Stimulated activated CD8-positive, alpha-beta memory T cell treated with anti-CD3 and anti-CD28 coated beads, Interleukin-7, amount 100 ng/mL, for 24 hours (primary cell): ENCODE results near the gene KREMEN1.
"Not testable (repeated sequence)": the region's sequence is repeated elsewhere in the genome, so short reads cannot be mapped to it uniquely, and the experiment has no call there.

Experiments used
- DNase-seq: peaks from one replicate; pipeline ENCODE4 v3.0.0-alpha.2; 2020; ENCODE audit warnings: low read depth

Gene KREMEN1, protein sequence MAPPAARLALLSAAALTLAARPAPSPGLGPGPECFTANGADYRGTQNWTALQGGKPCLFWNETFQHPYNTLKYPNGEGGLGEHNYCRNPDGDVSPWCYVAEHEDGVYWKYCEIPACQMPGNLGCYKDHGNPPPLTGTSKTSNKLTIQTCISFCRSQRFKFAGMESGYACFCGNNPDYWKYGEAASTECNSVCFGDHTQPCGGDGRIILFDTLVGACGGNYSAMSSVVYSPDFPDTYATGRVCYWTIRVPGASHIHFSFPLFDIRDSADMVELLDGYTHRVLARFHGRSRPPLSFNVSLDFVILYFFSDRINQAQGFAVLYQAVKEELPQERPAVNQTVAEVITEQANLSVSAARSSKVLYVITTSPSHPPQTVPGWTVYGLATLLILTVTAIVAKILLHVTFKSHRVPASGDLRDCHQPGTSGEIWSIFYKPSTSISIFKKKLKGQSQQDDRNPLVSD

DNA sequence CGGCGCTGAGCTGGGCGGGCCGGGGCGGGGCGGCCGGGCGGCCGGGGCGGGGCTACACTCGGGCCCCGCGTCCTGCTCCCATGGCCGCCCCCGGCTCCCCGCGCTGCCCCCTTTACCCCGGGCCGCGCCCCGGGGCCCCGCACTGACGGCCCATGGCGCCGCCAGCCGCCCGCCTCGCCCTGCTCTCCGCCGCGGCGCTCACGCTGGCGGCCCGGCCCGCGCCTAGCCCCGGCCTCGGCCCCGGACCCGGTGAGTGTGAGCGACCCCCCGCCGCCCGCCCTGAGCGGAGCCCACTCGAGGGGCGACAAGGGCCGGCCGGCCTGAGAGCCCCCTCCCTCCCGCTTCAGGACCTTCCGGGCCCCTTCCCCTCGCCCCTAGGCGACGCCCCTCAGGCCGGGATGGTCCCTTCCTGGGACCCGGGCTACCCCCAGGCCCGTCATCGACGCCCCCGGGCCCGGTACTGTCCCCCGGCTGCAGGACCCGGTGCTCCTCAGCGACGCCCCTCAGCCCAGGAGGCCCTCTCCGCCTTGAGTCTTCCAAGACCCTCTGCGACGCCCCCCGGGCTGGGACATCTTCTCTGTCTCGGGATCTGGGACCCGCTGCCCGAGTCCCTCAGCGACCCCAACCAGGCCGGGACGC is at the start of gene KREMEN1:
Gene KREMEN1 (plus strand): TSS at position 57 of the 639 bp plus-strand sequence. CDS start 96 bp downstream, at position 153.
- DNase-seq, result no peak

DNA sequence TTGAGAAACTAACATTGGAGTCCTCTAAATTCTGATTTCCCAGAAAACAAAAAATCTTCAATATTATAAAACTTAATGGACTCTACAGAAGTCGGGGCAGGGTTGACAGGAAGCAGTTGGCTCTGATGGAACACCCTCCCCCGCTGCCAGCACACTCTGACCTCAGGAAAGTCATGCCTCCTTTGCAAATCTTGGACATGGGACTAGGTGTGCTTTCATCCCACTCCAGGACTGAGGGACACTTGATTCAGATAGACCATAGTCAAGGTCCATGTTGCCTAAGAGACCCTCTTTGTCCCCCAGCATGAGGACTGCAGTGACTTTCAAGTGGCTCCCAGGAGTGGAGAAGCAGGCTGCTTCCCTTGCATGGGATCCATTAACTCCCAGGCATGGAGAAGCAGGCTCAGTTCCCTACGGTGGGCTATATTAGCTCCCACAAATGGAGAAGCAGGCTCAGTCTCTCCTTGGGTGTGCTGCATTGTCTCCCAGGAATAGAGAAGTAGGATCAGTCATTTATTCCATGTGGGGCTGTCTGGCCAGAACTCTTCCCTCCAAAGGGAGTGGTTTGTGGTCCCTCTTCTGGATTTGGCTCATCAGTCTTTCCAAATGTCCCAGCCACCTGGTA is 49.6 kb upstream of the KREMEN1 start:
- DNase-seq, result no peak

DNA sequence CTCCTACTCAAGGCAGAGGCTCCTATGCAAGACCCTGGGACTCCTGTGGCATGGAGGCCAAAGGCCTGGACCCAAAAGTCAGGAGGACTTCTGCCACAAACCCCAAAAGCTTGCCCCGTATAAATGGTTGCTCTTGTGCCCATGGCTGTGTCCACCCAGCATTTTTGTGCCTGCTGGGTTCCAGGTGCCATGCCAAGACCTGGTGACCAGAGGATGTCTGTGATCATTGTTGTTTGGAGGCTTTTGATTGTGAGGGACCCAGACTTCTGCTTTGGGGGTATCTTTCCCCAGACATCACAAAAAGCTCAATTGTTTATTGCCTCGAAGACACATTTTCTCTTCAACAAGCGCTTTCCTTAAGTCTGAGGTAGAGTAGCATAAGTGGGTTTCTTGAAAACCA is 46.3 kb upstream of the KREMEN1 start:
- DNase-seq, result no peak

DNA sequence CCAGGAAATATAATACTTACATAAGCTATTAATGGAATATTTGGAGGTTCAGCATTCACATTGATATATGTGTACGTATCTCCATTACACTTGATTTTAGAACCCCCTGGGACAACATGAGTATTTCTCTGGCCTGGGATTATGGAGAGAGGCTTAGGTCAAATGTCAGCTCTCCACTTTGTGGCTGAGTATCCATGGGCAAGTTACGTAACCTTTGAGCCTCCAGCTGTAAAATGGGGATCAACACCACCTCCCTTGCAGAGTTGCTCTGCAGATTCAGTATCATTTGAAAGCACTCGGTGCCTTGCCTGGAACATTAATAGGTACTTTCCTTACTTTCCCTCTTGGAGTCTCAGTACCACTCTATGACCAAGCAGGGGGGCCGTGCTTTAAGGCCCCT is 44.4 kb upstream of the KREMEN1 start:
- no peak for DNase-seq

DNA sequence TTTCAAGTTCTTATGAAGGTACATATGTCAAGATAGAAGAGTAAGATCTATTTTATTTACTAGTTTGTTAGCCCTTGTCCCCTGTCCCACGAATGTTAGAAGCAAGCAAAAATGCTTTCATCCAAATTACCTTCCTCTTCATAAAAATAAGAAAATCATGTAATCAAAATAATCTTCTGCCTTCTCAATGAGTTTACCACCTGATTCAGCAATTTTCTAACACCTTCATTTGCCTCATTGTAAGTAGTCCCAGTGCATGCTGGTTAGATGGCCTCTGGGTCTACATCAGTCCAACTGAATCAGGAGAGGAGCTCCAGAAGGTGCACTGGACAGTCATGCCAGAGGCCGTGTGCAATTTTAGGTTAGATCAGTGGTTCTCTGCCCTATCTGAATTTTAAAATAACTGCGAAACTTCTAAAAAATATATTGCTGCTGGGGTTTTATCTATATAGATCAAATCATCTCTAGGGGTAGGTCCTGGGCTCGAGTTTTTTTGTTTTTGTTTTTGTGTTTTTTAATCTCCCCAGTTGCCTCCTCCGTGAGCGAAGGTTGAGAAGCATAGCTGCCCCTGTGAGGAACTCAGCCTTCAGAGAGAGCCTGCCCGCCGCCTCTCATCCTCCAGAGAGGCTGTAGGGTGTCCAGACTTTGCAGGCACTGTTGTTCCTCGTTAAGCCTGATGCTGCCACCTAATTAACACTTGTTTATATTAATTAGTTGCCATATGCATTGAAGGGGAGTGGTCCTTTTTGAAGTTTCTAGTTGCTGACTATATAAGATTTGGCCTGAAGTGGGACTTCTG is 43.4 kb upstream of the KREMEN1 start:
- DNase-seq, result no peak

DNA sequence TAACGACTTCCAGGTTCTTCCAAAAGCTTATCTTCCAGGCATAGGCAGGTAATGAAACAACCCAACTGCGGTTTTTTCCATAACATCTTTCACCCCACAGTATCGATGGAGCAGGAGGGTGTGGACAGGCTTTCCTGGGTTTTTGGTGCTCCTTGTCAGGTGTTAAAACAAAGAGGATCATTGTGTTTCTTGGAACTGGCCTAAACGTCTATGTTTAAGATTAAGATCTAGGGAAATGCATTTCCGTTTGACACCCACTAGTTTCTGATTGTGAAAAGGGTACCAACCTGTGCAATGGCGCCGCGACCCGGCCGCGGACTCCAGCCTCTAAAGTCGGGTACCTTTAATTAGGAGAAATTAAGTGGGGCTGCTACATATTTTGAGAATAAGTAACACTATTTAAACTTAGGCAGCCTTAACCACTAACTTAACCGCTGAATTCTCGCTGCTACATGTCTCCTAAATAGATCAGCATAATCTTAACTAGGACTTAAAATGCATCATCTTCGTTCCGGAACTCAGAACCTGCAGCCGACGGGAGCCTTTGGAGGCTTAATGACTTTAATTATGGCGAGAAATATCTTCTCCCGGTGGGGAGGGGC is 42.7 kb upstream of the KREMEN1 start:
- no peak for DNase-seq

DNA sequence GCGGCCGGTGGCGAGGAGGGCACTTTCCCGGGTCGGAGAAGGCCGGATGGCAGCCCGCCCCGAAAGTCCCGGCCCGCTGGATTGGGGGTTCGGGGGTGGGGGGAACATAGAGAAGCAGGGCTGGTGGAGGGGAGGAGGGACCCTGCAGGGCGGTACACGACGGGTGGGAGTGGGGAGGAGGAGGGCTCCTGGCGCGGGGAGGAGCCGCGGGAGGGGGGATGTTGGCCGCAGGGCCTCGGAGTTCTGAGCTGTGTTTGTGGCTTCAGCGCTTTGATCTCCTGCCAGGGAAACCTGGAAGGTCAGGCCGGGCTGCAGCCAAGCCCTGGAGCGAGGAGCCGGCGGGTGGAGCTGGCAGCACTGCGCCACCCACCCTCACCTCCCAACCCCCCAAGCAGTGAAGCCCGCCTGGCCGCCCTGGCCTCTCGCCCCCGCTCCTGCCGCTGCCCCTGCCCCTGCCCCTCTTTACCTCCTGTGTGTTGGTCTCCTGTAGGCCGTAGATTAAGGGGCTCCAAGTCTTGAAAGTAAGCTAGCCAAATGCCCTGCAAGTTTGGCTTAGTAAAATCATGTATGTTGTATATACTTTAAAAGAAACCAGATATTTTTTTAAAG is 42.1 kb upstream of the KREMEN1 start:
- DNase-seq, result no peak

DNA sequence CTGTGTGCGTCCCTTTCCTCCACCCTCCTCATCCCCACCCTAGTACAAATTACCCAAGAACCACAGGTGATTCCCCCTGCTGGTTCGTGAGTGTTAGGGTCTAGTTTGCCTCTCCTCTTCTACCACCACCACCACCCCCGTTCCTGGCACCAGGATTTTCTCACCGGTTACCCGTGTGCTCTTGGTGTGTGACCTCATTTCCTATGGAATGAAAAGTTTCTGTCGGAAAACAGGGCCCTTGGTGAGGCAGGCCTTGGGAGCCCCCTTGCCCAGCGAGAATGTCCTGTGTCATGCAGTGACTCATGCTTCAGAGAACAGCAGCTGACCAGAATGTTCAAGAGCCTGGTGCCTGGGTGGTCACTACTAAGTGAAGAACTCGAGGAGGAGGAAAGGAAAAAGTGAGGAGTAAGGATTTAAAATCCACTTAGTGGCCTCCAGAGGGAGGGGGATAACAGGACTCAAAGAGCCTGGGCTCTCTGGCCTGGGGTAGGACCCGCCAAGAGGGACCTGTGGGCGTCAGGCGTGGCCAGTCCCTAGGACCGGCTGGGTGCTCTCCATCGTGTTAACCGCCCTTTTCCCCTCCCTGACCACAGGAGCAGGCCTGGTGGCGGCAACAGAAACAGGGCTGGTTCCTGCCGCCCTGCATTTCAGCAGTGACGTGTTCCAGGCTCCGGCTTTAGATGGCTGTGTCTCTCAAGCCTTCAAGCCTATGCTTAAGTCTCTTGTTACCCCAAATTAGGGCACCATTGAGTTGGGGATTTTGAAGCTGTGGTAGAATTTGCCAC is 41.4 kb upstream of the KREMEN1 start:
- DNase-seq, result no peak

DNA sequence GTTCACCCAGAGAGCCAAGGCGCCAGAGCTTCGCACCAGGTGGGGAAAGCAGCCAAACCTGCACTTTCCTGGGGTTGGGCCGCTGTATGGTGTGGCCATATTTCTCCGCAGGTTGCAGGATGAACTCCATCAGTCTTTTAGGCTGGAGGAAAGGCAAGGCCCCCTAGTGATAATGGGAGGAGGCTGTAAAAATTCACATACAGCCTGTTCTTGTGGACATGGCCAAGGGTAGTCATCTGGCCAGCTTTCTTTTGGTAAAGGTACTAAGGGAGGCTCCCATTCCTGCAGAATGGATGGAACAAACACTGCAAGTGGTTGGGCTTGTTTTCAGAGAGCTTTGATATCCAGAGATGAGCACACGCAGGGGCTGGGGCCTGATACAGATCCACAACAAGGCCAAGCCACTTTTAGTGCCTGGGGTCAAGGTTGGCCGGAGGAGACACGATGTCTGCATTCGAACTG is 40.8 kb upstream of the KREMEN1 start:
- DNase-seq, result no peak

DNA sequence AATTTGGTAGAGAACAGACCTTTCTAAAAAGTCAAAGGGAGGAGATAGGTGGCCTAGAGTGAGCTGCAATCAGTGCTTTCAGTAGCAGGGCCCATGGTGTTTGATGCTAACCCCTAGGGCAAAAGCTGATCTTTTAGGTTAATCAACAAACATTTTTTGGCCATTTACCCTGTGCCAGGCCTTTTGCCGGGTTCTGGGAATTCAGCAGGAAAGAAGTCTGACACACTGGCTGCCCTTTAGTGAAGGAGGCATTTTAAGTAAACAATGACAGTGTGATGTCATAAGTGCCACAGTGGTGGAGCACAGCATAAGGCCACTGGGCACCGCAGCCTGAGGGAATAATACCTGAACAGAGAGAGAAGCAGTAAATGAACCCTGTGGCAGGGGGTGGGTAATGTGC is 40.3 kb upstream of the KREMEN1 start:
- no peak for DNase-seq

DNA sequence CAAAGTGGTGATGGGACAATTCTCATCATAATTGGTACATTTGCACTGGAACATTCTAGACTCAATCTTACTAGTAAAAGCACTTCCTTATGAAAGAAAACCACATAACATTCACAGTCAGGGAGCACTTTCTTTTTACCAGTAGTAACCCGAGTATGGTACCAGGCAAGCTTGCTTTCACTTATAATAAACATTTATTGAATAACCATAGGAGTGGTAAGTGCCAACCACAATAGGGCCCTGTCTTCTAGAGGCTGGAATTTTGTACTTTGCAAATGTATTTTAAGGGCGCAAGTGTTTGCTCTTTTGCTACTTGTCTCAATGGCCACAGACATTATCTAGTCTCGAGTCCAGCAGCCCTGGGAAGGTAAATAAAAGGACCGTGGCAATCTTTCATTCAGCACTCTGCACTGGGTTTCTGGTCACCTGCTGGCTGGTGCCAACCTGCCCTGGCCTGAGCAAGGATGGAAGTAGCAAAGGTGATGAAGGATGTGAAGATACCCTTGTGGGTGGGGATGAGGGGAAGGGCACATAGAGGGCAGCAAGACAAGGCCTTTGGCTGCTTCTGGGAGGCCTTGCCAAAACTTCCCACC is 35.4 kb upstream of the KREMEN1 start:
- no peak for DNase-seq

DNA sequence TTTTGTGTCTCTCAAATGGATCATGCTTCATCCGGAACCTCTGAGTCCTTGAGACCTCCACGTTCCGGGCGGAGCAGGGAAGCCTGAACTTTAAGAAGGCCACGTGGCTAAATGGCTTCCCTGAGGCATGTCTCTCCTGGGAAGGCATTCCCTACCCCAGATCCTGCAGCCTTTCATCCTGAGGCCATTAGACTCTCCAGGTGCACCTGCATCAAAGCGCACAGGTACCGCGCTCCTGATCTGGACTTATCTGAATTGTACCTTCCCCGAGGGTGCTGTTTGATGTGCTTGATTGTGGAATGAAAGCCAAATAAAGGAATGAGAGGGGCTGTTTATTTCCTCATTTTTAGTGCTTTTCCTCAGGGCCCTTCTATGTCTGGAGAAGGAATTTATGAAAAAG is 33.7 kb upstream of the KREMEN1 start:
- DNase-seq, result no peak

DNA sequence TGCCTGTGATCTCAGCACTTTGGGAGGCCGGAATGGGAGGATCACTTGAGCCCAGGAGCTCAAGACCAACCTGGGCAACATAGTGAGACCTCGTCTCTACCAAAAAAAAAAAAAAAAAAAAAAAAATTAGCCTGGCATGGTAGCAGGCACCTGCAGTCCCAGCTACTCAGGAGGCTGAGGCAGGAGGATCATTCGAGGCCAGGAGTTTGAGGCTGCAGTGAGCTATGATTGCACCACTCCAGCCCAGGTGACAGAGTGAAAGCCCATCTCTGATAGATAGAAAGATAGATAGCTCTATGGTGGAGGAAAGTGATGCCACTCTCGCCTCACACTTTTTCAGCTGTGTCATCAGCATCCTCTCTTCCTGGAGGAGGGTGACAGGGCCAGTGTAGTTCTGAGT is 33.2 kb upstream of the KREMEN1 start:
- DNase-seq, result not testable (repeated sequence)

DNA sequence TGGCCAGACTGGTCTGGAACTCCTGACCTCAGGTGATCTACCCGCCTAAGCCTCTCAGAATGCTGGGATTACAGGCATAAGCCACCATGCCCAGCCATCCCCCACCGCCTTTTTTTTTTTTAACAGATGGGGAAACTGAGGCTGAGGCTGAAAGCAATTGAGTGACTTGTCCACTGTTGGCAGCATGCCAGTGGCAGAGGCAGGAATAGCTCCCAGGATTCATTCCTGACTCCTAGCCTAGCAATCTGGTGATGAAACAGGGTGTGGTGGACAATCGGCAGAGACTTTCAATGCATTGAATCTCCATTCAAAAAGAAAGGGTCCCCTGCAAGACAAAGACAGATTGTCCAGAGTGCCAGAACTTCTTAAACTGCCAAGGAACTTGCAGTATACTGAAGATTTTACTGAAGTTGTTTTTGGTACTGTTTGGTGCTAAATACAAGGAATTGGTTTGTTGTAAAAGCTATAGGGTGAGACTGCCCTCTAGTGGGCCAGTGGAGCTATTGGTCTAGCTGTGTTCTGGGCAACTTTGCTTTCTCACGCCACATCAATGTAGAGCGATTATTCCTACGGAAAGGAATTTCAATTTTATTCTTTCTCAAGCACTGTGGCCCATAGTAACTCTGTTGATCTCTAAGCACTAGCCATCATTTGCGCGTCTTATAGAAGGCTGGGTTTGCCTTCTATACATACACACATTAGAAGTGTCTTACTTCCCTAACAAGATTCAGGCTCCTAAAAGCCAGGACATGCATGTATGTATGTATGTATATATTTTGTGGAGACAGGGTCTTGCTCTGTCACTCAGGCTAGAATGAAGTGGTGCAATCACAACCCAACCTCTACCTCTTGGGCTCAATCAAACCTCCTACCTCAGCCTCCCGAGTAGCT is 32.2 kb upstream of the KREMEN1 start:
- DNase-seq, result peak; percentile 24

DNA sequence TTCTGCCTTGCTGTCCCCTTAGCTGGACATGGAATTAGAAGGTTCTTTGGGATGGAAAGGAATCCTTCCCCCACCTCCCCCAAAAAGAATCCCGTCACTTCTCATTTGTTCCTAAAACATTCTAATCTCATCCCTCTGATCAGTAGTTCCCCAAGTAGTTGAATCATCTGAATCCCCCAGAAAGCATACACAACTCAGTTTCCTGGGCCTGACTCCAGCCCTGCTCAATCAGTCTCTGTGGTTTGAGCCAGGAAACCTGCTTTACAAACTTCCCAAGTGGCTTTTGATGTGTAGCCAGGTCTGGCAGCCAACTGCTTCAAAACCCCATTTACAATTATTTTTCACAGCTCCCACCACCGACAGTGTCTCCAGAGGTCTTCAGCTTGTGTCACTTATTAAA is 31.4 kb upstream of the KREMEN1 start:
- no peak for DNase-seq

DNA sequence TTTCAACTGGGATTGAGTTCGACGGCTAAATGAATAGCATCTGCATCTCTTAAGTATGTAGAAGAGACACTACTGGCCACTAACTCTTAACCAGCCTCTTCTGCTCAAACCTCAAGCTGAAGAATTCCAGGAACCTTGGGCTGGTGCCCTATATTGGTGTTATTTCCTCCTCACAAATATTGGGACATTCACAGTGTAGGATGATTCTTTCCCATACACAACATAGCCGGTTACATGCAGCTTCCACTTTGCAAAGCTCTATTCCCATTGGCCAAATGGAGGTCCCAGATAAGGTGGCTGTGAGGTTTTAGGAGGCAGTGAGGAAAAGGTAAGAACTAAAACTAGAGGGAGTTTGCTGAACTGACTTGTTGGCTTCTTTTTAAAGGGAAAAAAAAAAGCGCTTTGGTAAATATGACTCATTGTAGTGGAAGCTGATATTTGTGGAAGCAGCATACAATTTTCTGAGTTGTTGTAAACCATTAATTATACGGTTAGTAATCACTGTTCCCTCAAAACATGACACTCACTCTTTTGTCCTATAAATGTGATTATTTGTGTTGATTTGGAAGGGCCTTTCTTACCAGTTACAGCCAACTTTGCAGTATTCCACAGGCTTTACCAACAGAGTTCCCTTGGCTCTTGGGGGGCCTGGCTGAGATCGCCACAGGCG is 28.8 kb upstream of the KREMEN1 start:
- no peak for DNase-seq

DNA sequence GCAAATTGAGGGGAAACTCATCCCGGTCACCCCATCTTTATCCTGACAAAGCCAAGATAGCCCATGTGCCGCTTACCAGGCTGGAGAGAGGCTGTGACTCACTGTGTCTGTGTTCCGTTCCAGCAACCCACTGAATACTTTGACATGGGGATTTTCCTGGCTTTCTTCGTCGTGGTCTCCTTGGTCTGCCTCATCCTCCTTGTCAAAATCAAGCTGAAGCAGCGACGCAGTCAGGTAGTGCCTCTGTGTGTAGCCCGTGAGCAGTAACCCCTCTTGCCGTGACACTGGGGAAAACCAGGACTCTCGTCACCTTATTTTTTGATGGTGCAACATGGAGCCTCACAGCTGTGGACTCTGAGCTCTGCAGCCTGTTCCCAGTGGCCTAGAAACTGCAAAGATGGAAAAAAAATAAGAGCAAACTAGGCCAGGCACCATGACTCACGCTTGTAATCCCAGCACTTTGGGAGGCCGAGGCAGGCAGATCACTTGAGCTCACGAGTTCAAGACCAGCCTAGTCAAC is 28.1 kb upstream of the KREMEN1 start:
- no peak for DNase-seq
